Small intestine (tissue), 16 donors: Measurements from ENCODE around the gene SGCE. TPM values are rescaled to one million over a fixed set of nuclear protein-coding genes. Genes with fewer than 3 reads are reported as not detected.
"Not testable (repeated sequence)": the region's sequence is repeated elsewhere in the genome, so short reads cannot be mapped to it uniquely, and the experiment has no call there.

Source experiments
- DNase-seq, 2 donors: peaks; one replicate each; pipeline versions ENCODE4 v3.0.0 to v3.0.0-alpha.2; 2013
- FAIRE-seq: peaks from 2 replicates; lab custom pipeline; 2012; peaks lifted over from hg19 to GRCh38; lab: Jason Lieb, UNC
- H3K27ac ChIP-seq, 3 donors: one replicate each; pipeline ENCODE4 v1.5.1; 2013; ENCODE audit warnings: low read length in 2 of 3, mild to moderate bottlenecking in 2 of 3, control low read depth in 1 of 3, inconsistent platforms in 1 of 3, low read depth in 1 of 3, moderate library complexity in 1 of 3
- H3K27me3 ChIP-seq, 3 donors: one replicate each; pipeline ENCODE4 v1.6.1; 2013; ENCODE audit warnings: low read length in 3 of 3, inconsistent platforms in 1 of 3; ENCODE audit not compliant: control insufficient read depth in 3 of 3, insufficient read depth in 3 of 3
- H3K36me3 ChIP-seq, 3 donors: one replicate each; pipeline ENCODE4 v1.6.1; 2013; ENCODE audit warnings: low read length in 3 of 3, inconsistent platforms in 1 of 3, low read depth in 1 of 3, mild to moderate bottlenecking in 1 of 3, moderate library complexity in 1 of 3; ENCODE audit not compliant: control insufficient read depth in 3 of 3, insufficient read depth in 2 of 3
- H3K4me1 ChIP-seq, 3 donors: one replicate each; pipeline ENCODE4 v1.6.1; 2013; ENCODE audit warnings: low read length in 2 of 3, inconsistent platforms in 1 of 3, low read depth in 1 of 3, mild to moderate bottlenecking in 1 of 3, moderate library complexity in 1 of 3; ENCODE audit not compliant: control insufficient read depth in 3 of 3, insufficient read depth in 2 of 3
- H3K4me3 ChIP-seq, 3 donors: one replicate each; pipeline ENCODE4 v1.5.1; 2013; ENCODE audit warnings: low read length in 3 of 3, control low read depth in 1 of 3, inconsistent platforms in 1 of 3, low read depth in 1 of 3, mild to moderate bottlenecking in 1 of 3, moderate library complexity in 1 of 3
- H3K9me3 ChIP-seq, 2 donors: one replicate each; pipeline ENCODE4 v1.6.1; 2013; ENCODE audit warnings: low read depth in 1 of 2, low read length in 1 of 2; ENCODE audit not compliant: control insufficient read depth in 2 of 2, insufficient read depth in 1 of 2
- WGBS, 3 donors: extraction: QIAGEN DNeasy Blood & Tissue Kit; methylation state at CpG; one replicate each; pipeline ENCODE4 v1.1.7; 2013; 5-methylcytosine and 5-hydroxymethylcytosine counted together
- long read RNA-seq, 10 donors: transcript quantifications; one replicate each; lab custom pipeline, GENCODE V29; 2026
- polyA plus RNA-seq, 4 donors: library from polyadenylated mRNA; stranded (reverse) in 3 of 4; unstranded in 1 of 4; fragments of 200-250 nt in 3 of 4; fragments of 120-200 nt in 1 of 4; gene quantifications; one replicate each; pipeline versions ENCODE4 v1.2.1 to v1.2.3, GENCODE V29; 2013
- donor health status: healthy with polysubstance abuse.
- donor health status: control.
- donor health status: control.
- donor health status: Bipolar disorder and iron deficiency.
- donor health status: healthy.

The SGCE gene
- 10 to 100 TPM in 2 of 4 donors, 1 to 10 TPM in 1, not detected in 1; 5.9 to 16.8 (median 16.1) TPM for polyA plus RNA-seq
- long read RNA-seq, donor 1, transcript SGCE-299 (11 exons, 1,614 nt), result major isoform, 12 of 15 reads
- long read RNA-seq, donor 1, partial matches to known transcripts, result 0 of 15 reads
- long read RNA-seq, donor 1, other reads (novel, unspliced or antisense), result 0 of 15 reads
- long read RNA-seq, donor 2, partial matches to known transcripts, result 0 of 2 reads
- long read RNA-seq, donor 2, other reads (novel, unspliced or antisense), result 0 of 2 reads
- long read RNA-seq, donor 3, partial matches to known transcripts, result 28 of 32 reads
- long read RNA-seq, donor 3, other reads (novel, unspliced or antisense), result 0 of 32 reads
- long read RNA-seq, donor 4, result 0 reads
- long read RNA-seq, donor 5, partial matches to known transcripts, result 0 of 2 reads
- long read RNA-seq, donor 5, other reads (novel, unspliced or antisense), result 0 of 2 reads
- long read RNA-seq, donor 6, partial matches to known transcripts, result 0 of 4 reads
- long read RNA-seq, donor 6, other reads (novel, unspliced or antisense), result 0 of 4 reads
- long read RNA-seq, donor 7, transcript SGCE-210 (3 exons, 453 nt), result minor isoform, 10 of 36 reads
- long read RNA-seq, donor 7, transcript SGCE-207 (10 exons, 1,672 nt), result minor isoform, 5 of 36 reads
- long read RNA-seq, donor 7, transcript SGCE-299 (11 exons, 1,614 nt), result major isoform, 17 of 36 reads
- long read RNA-seq, donor 7, partial matches to known transcripts, result 0 of 36 reads
- long read RNA-seq, donor 7, other reads (novel, unspliced or antisense), result 0 of 36 reads
- long read RNA-seq, donor 8, partial matches to known transcripts, result 0 of 3 reads
- long read RNA-seq, donor 8, other reads (novel, unspliced or antisense), result 0 of 3 reads
- long read RNA-seq, donor 9, partial matches to known transcripts, result 0 of 2 reads
- long read RNA-seq, donor 9, other reads (novel, unspliced or antisense), result 0 of 2 reads
- long read RNA-seq, donor 10, transcript SGCE-299 (11 exons, 1,614 nt), result major isoform, 9 of 17 reads
- long read RNA-seq, donor 10, partial matches to known transcripts, result 0 of 17 reads
- long read RNA-seq, donor 10, other reads (novel, unspliced or antisense), result 0 of 17 reads

DNA sequence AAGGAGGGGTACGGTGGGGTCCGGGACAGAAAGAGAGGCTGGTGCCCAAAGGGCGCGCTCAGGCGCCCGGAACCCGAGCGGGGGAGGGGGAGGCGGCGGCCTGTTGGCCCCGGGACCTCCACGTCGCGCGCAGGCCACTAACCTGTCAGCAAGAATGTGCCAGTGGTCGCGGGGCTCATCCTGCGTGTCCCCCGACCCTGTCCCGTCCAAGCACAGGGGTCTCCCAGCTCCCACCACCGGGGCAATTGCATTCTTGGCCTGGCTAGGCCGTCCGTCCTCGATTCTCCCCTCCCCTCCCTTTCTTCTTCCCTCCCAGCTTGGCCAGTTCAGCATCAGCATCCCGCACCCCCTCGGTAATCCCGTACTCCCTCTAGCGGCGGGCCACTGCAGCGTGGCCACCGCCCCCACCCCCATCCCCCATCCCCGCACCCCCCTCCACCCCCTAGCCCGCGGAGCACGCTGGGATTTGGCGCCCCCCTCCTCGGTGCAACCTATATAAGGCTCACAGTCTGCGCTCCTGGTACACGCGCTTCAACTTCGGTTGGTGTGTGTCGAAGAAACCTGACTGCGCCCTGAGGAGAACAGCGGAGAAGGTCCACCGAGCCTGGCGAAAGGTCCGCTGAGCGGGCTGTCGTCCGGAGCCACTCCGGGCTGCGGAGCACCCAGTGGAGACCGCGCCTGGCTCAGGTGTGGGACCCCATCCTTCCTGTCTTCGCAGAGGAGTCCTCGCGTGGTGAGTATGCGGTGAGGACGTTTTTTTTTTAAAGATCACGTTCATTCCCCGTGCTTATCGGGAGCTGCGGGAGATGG is at the start of gene SGCE:
Gene SGCE (minus strand): TSS at position 286 of the 810 bp plus-strand sequence. CDS start 35 bp downstream, at position 251.
- WGBS, 3 donors, result 25 to 34% (median 31%) methylated on average over 50 to 63 of the region's 63 CpGs
- DNase-seq (peak; percentile 5 to 78), FAIRE-seq (no peak)
- H3K27ac ChIP-seq, result peak within 1 kb of the TSS in 2 of 3 donors; percentile 65 to 67
- H3K4me1 ChIP-seq, result peaks cover 0 to 1% (median 0%) of the 10 kb centered on the region in 3 donors
- H3K4me3 ChIP-seq, result peak within 1 kb of the TSS; percentile 20 to 61 (median 22)
- H3K27me3 ChIP-seq, result peaks cover 0 to 6% (median 5%) of the 10 kb centered on the region in 3 donors
- H3K36me3 ChIP-seq, result no peaks in the 10 kb centered on the region
- H3K9me3 ChIP-seq, result peaks cover 0 to 14% of the 10 kb centered on the region in 2 donors

- not testable (repeated sequence) for H3K4me3 ChIP-seq, H3K9me3 ChIP-seq, H3K27me3 ChIP-seq, DNase-seq, FAIRE-seq, H3K4me1 ChIP-seq, H3K36me3 ChIP-seq, H3K27ac ChIP-seq
- 95 to 97% (median 97%) methylated on average over 31 to 39 of the region's 39 CpGs for WGBS, 3 donors
Observed at GRCh38 chr7:94705155-94706021, 49.5 kb upstream of the SGCE start.

DNA sequence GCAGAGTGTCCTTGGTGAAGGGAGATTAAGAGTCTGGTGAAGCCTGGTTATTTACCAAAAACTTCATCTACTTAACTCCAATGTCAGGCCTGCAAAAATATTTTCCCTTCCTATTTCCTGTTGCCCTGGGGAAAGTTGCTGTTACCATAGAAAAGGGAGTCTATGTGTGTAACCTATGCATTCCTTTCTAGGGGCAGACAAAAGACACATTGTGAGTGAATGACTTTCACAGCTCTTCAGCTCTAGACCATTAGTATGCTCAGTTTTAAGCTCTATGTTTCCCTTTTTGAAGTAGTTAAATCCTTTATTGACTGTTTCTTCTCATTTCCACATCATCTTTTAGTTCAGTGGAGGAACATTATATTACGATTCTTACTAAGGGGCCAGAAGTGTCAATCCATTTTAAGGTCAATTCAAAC is 45.6 kb upstream of the SGCE start:
- peak in 1 of 2 donors; percentile 34 for DNase-seq
- Histone ChIP-seq H3K27ac (no peak overlapping the region), H3K9me3 (no peaks in the 10 kb centered on the region), H3K27me3 (no peaks in the 10 kb centered on the region), H3K36me3 (no peaks in the 10 kb centered on the region), H3K4me1 (no peaks in the 10 kb centered on the region), H3K4me3 (no peak overlapping the region)
- 76 to 89% (median 88%) methylated on average over 1 of the region's 1 CpG for WGBS, 3 donors
- no peak for FAIRE-seq

DNA sequence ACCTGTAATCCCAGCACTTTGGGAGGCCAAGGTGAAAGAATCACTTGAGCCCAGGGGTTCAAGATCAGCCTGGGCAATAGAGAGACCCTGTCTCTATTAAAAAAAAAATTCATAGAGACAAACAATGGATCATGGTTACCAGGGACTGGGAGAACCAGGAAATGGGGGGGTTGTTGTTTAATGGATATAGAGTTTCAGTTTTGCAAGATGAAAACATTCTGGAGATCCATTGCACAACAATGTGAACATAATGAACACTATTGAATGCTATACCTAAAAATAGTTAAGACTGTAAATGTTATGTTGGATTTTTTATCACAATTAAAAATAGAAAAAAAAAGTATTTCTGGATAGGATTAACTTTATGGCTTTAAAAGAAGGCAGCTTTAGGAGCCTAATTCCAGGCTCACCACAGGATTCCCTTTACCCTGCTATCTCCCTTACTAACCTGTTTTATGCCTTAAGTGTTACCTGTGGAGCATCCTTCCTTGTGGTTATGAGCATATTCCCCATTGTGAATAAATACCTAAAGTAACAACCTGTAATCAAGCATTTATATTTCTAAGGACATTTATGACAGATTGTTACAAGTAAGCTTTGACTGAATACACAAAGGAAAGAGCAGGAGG is 45.1 kb upstream of the SGCE start:
- H3K9me3 ChIP-seq, result no peaks in the 10 kb centered on the region
- no peaks in the 10 kb centered on the region for H3K27me3 ChIP-seq
- no peaks in the 10 kb centered on the region for H3K36me3 ChIP-seq
- DNase-seq (no peak), FAIRE-seq (no peak)
- H3K27ac ChIP-seq, result no peak overlapping the region
- no peak overlapping the region for H3K4me3 ChIP-seq
- no peaks in the 10 kb centered on the region for H3K4me1 ChIP-seq

DNA sequence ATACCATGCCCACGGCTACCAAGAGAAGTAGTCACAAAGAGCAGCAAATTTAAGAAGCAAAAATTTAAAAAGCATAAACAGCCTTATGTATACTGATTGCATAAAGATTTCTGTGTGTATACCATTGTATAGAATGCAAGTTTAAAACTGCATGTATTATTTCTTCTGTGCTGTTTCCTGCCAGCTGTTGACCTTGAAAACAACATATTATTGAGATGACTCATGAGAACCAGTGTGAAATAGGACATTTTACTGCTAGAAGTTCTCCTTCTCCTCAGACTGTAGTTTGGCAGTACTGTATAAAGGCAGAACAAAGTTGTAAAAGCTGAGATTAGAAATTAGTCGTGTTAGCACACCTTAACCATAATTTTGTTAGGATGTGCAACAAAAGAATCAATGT is 42.3 kb upstream of the SGCE start:
- H3K27ac ChIP-seq, result no peak overlapping the region
- FAIRE-seq, result no peak

DNA sequence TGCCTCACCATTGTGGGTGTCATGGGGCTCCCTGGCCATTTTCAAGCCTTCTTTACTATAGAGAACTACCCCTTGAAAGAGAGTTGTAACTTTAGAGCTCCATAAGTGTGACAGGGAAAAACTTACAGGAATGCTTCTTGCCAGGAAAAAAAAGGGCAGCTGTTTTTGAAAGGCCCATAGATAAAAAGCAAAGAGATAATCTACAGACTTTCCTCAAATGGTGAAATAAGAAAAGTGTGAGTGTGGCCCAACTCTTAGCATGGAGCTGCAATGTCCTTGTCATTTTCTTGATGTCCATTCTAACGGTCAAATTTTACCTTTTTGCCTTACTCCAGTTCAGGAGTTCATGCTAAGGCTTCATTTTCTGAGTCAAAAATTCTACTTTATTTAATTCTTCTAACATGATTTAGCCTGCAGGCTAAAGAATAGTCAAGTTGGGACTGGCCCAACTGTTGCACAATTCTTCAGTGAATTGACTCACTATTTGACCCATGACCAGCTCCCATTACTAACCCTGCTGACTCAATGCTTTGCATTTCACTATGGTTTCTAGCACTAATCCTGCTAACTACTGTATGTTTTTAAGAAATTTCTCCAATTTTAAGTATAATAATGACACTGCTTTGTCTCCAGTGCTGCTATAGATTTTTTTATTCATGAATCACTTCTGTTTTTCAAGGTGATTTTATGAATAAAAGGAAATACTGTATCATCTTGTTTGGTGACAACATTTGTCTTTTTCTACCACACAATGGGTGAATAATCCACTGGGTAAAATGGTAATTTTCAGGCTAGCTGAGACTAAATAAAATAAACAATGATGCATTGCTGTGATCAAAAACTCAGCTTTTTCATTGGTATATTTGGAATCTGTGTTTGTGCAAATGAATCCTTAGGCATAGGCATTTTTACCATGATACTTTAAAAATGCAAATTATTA is 41.4 kb upstream of the SGCE start:
- Histone ChIP-seq H3K9me3 (no peaks in the 10 kb centered on the region), H3K27ac (peak overlapping the region in 1 of 3 donors; percentile 4), H3K27me3 (no peaks in the 10 kb centered on the region), H3K36me3 (no peaks in the 10 kb centered on the region), H3K4me3 (no peak overlapping the region), H3K4me1 (no peaks in the 10 kb centered on the region)
- FAIRE-seq (no peak), DNase-seq (peak; percentile 15 to 66)
- 80 to 86% (median 83%) methylated on average over 1 of the region's 1 CpG for WGBS, 3 donors

More for the DNA sequence above, 42.3 kb upstream of the SGCE start:
- Histone ChIP-seq H3K9me3 (no peaks in the 10 kb centered on the region), H3K36me3 (no peaks in the 10 kb centered on the region), H3K4me3 (no peak overlapping the region), H3K27me3 (no peaks in the 10 kb centered on the region), H3K4me1 (no peaks in the 10 kb centered on the region)
- DNase-seq, result peak in 1 of 2 donors; percentile 39
- 39 to 53% (median 40%) methylated on average over 2 of the region's 2 CpGs for WGBS, 3 donors
